HG03139 (cell line): ENCODE data around the gene TMEM38A.
A peak's percentile ranks its signal among the peaks of the same experiment; 100 is the strongest.

Experiments
- ATAC-seq: cut with Tn5 transposase; IDR thresholded peaks from one replicate; pipeline ENCODE4 v1.9.1; 2021; ENCODE audit not compliant: unreplicated experiment

The TMEM38A gene

GRCh38 chr19:16660763-16661479 is at the start of gene TMEM38A:
TSS of gene TMEM38A (plus strand) at chr19:16661139. CDS start at chr19:16661218, 79 bp downstream.
- no peak for ATAC-seq

GRCh38 chr19:16612636-16613035 is 48.3 kb upstream of the TMEM38A start:
- no peak for ATAC-seq

DNA sequence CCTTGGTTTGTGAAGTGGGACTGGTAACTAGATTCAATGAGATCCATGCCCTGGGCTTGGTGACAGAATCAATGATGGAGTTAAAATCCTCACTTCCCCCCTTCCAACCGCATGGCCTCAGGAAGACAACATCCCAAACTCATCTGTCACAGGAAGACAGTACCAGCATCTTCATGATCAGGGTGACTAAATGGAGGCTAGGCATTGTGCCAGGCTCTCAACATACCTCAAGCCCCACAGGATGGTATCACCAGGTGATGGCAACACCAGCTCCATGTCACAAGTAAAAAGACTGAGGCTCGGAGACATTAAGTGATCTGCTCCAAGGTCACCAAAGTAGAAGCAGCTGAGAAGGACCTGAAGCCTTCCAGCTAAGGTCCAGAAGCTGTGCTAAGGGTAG is 47.1 kb upstream of the TMEM38A start:
- no peak for ATAC-seq

GRCh38 chr19:16614941-16615340 is 46.0 kb upstream of the TMEM38A start:
- ATAC-seq, result no peak

DNA sequence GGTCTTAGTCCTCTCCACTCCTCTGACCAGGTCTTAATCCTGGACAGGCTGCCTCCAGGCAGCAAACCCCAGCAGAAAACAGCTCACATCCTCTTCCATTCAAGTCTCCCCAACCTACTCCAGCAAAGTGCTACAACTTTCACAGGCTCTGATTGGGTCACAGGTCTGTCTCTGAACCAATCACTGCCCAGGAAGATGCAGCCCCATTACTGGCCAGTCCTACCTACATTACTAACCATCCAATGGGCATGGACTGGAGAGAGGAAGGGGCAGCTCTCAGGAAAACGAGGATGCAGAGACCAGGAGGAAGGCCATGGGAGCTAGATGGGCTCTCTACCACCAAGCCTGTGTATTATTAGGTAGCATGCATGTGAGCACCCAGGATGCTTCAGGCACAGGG is 45.1 kb upstream of the TMEM38A start:
- ATAC-seq, result no peak

DNA sequence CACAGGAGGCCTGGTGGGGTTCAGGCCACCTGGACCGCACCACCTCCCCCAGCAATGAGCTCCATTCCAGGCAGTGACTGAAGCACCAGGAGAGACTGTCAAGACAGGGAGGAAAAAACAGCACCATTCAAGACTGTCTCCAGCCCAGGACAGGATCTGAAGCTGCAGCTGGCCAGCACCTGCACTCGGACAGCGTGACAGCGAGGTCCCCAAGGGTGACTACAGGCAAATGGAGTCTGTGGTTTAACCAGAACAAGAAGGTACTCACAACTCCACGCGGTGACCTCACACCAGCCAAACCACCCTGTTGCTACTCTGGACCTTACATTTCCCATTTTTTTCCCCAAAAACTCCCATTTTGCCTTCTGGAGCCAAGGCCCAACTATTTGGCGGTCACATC is 42.7 kb upstream of the TMEM38A start:
- ATAC-seq, result no peak

DNA sequence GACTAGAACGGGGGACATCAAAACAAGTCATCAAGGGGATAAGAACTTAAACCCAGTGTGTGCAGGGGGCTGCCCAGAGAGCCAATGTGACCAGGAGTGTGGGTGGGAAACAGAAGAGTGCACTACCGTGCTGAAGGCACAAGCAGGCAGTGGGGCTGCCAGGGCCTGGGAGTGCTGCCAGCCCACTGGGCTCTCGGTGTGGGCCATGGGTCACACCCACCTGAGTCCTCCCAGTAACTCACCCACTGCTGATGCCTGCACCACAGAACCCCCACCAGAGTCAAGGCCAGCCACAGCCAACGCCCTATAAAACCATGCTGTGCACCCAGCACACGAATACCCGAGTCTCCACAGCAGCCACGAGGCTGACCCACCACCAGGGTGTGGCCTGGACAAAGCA is 41.5 kb upstream of the TMEM38A start:
- ATAC-seq, result no peak

GRCh38 chr19:16620018-16620417 is 40.9 kb upstream of the TMEM38A start:
- no peak for ATAC-seq

GRCh38 chr19:16620584-16620983 is 40.4 kb upstream of the TMEM38A start:
- no peak for ATAC-seq

GRCh38 chr19:16621165-16621800 is 39.7 kb upstream of the TMEM38A start:
- no peak for ATAC-seq

GRCh38 chr19:16623066-16623465 is 37.9 kb upstream of the TMEM38A start:
- no peak for ATAC-seq

- ATAC-seq, result no peak
These were observed 37.4 kb upstream of the TMEM38A start for GRCh38 chr19:16623576-16623975.

GRCh38 chr19:16624236-16624635 is 36.7 kb upstream of the TMEM38A start:
- ATAC-seq, result no peak

- ATAC-seq, result no peak
These were observed 35.6 kb upstream of the TMEM38A start for GRCh38 chr19:16625163-16625958.

- no peak for ATAC-seq
These were observed 34.1 kb upstream of the TMEM38A start for GRCh38 chr19:16626796-16627192.

DNA sequence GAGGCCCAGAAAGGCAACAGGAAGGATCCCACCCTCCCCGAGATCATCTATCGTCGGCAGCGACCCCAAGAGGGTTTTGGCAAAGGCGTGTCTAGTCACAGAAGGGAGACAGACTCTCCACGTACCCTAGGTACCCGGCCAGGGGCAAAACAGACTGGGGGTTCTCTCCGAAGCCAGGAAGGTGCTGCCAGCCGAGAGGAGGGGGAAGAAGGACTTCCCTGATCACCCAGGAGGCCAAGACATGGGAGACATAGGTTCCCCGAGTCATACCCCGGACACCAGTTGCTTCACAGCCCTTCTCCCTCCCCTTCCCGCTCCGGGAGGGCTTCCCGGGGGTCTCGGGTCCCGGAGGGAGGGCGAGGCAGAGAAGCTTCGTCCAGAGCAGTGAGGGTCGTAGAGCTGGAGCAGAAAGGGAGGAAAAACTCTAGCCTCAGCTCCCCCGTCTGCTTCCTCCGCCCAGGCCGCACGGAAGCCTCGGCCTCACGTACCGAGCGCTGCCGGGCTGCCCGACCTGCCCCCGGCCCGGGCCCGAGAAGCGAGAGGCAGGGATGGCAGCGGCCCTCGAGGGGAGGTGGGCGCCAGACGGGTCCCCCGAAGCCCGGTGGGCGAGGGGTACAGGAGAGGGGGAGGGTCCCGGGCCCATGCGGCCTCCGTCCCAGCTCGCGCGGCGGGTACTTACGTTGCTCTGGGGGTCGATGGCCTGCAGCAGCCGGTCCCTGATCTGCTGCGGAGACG is 33.6 kb upstream of the TMEM38A start:
- no peak for ATAC-seq

GRCh38 chr19:16627928-16628182 is 33.1 kb upstream of the TMEM38A start:
- ATAC-seq, result no peak

- peak; percentile 76 for ATAC-seq
These were observed 32.6 kb upstream of the TMEM38A start, which contains the start of gene MED26 for GRCh38 chr19:16628183-16628983. TSS of gene MED26 (minus strand) at chr19:16628204. CDS start at chr19:16627943, 261 bp downstream.

DNA sequence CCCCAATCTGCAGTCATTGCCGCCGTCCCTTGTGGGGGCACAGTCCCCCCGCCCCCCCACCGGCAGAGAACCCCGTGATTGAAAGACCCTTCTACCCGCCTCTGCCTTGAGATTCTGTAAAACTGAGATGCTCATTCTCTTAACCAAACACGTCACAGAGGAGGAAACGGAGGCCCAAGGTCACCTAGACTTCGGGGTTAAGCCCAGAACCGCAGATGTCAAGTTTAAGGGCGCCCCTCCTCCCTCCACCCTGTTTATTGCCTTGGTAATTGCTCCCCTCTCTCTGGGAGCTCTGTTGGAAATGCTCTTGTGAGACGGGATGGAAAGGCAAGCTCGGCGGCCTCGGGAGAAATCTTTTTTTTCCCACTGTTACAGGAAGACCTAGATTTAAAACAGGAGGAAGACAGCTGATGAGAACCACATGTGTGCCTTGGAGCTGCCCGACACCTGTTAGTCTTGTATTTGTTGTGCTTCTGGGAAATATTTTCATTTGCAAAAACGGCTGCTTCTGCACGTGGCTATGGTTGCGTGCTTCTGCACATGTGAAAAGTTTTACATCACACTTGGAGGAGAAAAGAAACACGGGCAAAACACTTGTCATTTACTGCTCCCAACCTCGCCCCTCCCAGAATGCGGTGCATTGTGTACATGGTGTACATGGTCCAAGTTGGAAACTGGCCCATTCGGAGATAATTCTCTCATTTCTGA is 31.8 kb upstream of the TMEM38A start:
- ATAC-seq, result no peak

DNA sequence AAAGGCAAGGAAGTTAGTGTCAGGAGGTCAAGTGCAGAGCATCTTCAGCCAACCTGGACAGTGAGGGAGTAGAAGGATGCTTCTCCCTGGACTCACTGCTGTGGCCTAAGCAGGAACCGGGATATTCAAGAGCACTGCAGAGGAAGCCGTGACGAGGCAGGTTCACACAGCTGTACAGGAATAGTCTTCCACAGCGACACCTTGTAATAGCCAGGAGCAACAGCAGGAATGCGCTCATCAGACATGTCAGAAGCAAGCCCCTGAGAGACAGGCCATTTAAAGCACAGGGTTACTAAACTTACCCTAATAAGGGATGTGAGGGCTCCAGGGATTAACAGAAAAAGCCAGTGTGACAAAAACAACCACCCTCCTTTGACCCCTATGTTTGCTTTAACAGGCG is 29.5 kb upstream of the TMEM38A start:
- ATAC-seq, result no peak
